Epithelial cell of proximal tubule (primary cell): ENCODE measurements around the gene GANAB. TPM values are rescaled to one million over a fixed set of nuclear protein-coding genes. Genes with fewer than 3 reads are reported as not detected.

Experiments
- DNase-seq: peaks from one replicate; pipeline ENCODE4 v3.0.0-alpha.2; 2011; ENCODE audit warnings: low read depth
- H3K4me3 ChIP-seq: 2 replicates; pipeline ENCODE4 v1.5.1; 2011; ENCODE audit warnings: low read depth, mild to moderate bottlenecking, low read length
- CTCF ChIP-seq: conservative IDR thresholded peaks from 2 replicates; pipeline ENCODE4 v1.5.1; 2012; ENCODE audit warnings: low read depth, mild to moderate bottlenecking, low read length
- total RNA-seq: library from RNA; depleted of rRNA; stranded (reverse); fragments of >200 nt; gene quantifications from 2 replicates; pipeline ENCODE4 v1.2.3, GENCODE V29; 2015

Gene GANAB
- total RNA-seq, 1 donor from 2014 or later = 281 TPM

GRCh38 chr11:62575156-62575555, 71.3 kb downstream of the GANAB start:
- peak overlapping the region; percentile 73 for H3K4me3 ChIP-seq

More at GRCh38 chr11:62575156-62575555, 71.3 kb downstream of the GANAB start:
- DNase-seq = no peak
- TF ChIP-seq CTCF = no peak

Other genes with a start within 250 kb of the GANAB start
- not detected in 2 replicates for gene SCGB1A1, start 227.6 kb downstream of the GANAB start, total RNA-seq
- gene AHNAK, start 99.8 kb downstream of the GANAB start, total RNA-seq = 198 and 296 TPM in 2 replicates
- gene EEF1G, start 72.7 kb downstream of the GANAB start, total RNA-seq = 2,115 and 2,170 TPM in 2 replicates
- 9.4 and 10.1 TPM in 2 replicates for gene TUT1, start 55.1 kb downstream of the GANAB start, total RNA-seq
- 109 and 153 TPM in 2 replicates for gene MTA2, start 44.7 kb downstream of the GANAB start, total RNA-seq
- gene EML3, start 33.8 kb downstream of the GANAB start, total RNA-seq = 29.7 and 31.8 TPM in 2 replicates
- 1.2 and 1.4 TPM in 2 replicates for gene ROM1, start 33.4 kb downstream of the GANAB start, total RNA-seq
- 43.6 and 67.7 TPM in 2 replicates for gene B3GAT3, start 24.6 kb downstream of the GANAB start, total RNA-seq
- 19.4 and 26.5 TPM in 2 replicates for gene INTS5, start 6.7 kb upstream of the GANAB start, total RNA-seq
- 125 and 129 TPM in 2 replicates for gene C11orf98, start 18.6 kb upstream of the GANAB start, total RNA-seq
- 21.0 and 26.3 TPM in 2 replicates for gene CSKMT, start 18.7 kb upstream of the GANAB start, total RNA-seq
- gene UQCC3, start 25.1 kb upstream of the GANAB start, total RNA-seq = 18.6 and 27.9 TPM in 2 replicates
- 2.2 and 3.0 TPM in 2 replicates for gene LBHD1, start 25.7 kb upstream of the GANAB start, total RNA-seq
- 162 and 235 TPM in 2 replicates for gene UBXN1, start 32.5 kb upstream of the GANAB start, total RNA-seq
- not detected in 2 replicates for gene LRRN4CL, start 42.9 kb upstream of the GANAB start, total RNA-seq
- 42.1 and 96.6 TPM in 2 replicates for gene BSCL2, start 60.8 kb upstream of the GANAB start, total RNA-seq
- gene GNG3, start 61.1 kb upstream of the GANAB start, total RNA-seq = not detected in 2 replicates
- gene HNRNPUL2, start 80.8 kb upstream of the GANAB start, total RNA-seq = 8.0 and 8.5 TPM in 2 replicates
- gene TTC9C, start 81.9 kb upstream of the GANAB start, total RNA-seq = 35.7 and 39.1 TPM in 2 replicates
- gene ZBTB3, start 107.5 kb upstream of the GANAB start, total RNA-seq = 10.6 and 16.8 TPM in 2 replicates
- gene POLR2G, start 115.0 kb upstream of the GANAB start, total RNA-seq = 88.2 and 137 TPM in 2 replicates
- gene TAF6L, start 124.8 kb upstream of the GANAB start, total RNA-seq = 12.4 and 26.8 TPM in 2 replicates
- gene TMEM179B, start 140.8 kb upstream of the GANAB start, total RNA-seq = 52.8 and 97.7 TPM in 2 replicates
- 51.1 and 58.9 TPM in 2 replicates for gene TMEM223, start 145.4 kb upstream of the GANAB start, total RNA-seq
- 49.4 and 56.3 TPM in 2 replicates for gene NXF1, start 158.8 kb upstream of the GANAB start, total RNA-seq
- 21.2 and 28.6 TPM in 2 replicates for gene STX5, start 185.4 kb upstream of the GANAB start, total RNA-seq
- gene TEX54, start 186.2 kb upstream of the GANAB start, total RNA-seq = not detected in 2 replicates
- 55.3 and 87.4 TPM in 2 replicates for gene WDR74, start 193.0 kb upstream of the GANAB start, total RNA-seq
- 97.4 and 219 TPM in 2 replicates for gene SLC3A2, start 234.3 kb upstream of the GANAB start, total RNA-seq